Measurements from ENCODE around the gene MLXIPL. TPM values are rescaled to one million over a fixed set of nuclear protein-coding genes. Genes with fewer than 3 reads are reported as not detected.

MLXIPL gene
- total RNA-seq, 1 experiment from 2014 or later, result 19.8 TPM

DNA sequence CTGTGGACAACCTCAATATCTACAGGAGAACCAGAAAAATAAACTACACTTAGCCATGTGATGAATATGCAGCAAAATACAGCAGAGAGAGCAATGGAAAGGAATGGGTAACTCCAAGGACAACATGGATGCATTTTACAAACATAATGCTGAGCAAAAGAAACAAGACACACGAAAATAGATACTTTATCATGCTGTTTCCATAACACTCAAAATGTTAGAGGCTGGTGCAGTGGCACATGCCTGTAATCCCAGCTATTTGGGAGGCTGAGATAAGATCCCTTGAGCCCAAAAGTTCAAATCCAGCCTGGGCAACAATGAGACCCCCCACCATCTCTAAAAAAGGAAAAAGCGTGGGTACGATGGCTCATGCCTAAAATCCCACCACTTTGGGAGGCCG, 75.1 kb downstream of the MLXIPL start:
- DNase-seq, result no peak
- H3K4me1 Mint-ChIP-seq (ENCODE audit: low read depth, unreplicated experiment), result no peaks in the 10 kb centered on the region
- no peaks in the 10 kb centered on the region for H3K27me3 ChIP-seq (replicated peaks; ENCODE audit: control insufficient read depth, insufficient read depth, low read length)
- no peak overlapping the region for H3K27ac Mint-ChIP-seq (ENCODE audit: unreplicated experiment)
- H3K36me3 ChIP-seq (ENCODE audit: control insufficient read depth, insufficient read depth, low read length), result no peaks in the 10 kb centered on the region; the same call in none of the 2 replicates
- no peaks in the 10 kb centered on the region for H3K9me3 ChIP-seq
- no peak overlapping the region for H3K4me3 Mint-ChIP-seq (ENCODE audit: unreplicated experiment)
- POLR2A ChIA-PET, result no interaction called here
- intact Hi-C loops (cut with micrococcal nuclease; ENCODE audit: unreplicated experiment), result no loop called here
- TF ChIP-seq, protein P1, sequence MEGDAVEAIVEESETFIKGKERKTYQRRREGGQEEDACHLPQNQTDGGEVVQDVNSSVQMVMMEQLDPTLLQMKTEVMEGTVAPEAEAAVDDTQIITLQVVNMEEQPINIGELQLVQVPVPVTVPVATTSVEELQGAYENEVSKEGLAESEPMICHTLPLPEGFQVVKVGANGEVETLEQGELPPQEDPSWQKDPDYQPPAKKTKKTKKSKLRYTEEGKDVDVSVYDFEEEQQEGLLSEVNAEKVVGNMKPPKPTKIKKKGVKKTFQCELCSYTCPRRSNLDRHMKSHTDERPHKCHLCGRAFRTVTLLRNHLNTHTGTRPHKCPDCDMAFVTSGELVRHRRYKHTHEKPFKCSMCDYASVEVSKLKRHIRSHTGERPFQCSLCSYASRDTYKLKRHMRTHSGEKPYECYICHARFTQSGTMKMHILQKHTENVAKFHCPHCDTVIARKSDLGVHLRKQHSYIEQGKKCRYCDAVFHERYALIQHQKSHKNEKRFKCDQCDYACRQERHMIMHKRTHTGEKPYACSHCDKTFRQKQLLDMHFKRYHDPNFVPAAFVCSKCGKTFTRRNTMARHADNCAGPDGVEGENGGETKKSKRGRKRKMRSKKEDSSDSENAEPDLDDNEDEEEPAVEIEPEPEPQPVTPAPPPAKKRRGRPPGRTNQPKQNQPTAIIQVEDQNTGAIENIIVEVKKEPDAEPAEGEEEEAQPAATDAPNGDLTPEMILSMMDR (IDR thresholded peaks at IDR 0.05; ENCODE audit: insufficient read depth in 1 of 2, low read depth in 1 of 2, low read length in 1 of 2, severe bottlenecking in 1 of 2, unreplicated experiment in 1 of 2), result no peak
- no peak overlapping the region for H3K4me3 ChIP-seq (ENCODE audit: low read depth, low read length)
- CTCF ChIA-PET, result no interaction called here
- TSS peak; percentile 7 for BruUV-seq (replicated peaks)
- no peaks in the 10 kb centered on the region for H3K27me3 Mint-ChIP-seq (ENCODE audit: insufficient read depth, unreplicated experiment)
- H3K4me1 ChIP-seq, result no peaks in the 10 kb centered on the region
- H3K36me3 Mint-ChIP-seq (ENCODE audit: insufficient read depth, unreplicated experiment), result peaks cover 87% of the 10 kb centered on the region
- H3K9me3 Mint-ChIP-seq (ENCODE audit: unreplicated experiment), result no peaks in the 10 kb centered on the region

DNA sequence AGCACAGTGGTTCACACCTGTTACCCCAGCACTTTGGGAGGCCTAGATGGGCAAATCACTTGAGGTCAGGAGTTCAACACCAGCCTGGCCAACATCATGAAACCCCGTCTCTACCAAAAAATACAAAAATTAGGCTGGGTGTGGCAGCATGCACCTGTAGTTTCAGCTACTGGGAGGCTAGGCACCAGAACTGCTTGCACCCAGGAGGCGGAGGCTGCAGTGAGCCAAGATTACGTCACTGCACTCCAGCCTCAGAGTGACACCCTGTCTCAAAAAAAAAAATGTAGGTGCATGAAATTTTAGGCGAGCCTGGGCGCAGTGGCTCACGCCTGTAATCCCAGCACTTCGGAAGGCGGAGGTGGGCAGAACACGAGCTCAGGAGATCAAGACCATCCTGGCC, 76.5 kb downstream of the MLXIPL start:
- ChIA-PET POLR2A (interaction anchor here (0.9 to 1.4 kb wide), 2 partner anchors 9 to 25 kb away, joined by 5 to 6 read pairs; partner anchors contain the start of genes BAZ1B and BCL7B), CTCF (no interaction called here)
- no peak overlapping the region for H3K4me3 ChIP-seq (ENCODE audit: low read depth, low read length)
- Mint-ChIP-seq H3K27ac (ENCODE audit: unreplicated experiment) (no peak overlapping the region), H3K4me3 (ENCODE audit: unreplicated experiment) (no peak overlapping the region), H3K9me3 (ENCODE audit: unreplicated experiment) (no peaks in the 10 kb centered on the region), H3K36me3 (ENCODE audit: insufficient read depth, unreplicated experiment) (peaks cover 87% of the 10 kb centered on the region), H3K27me3 (ENCODE audit: insufficient read depth, unreplicated experiment) (no peaks in the 10 kb centered on the region), H3K4me1 (ENCODE audit: low read depth, unreplicated experiment) (no peaks in the 10 kb centered on the region)
- no peaks in the 10 kb centered on the region; the same call in none of the 2 replicates for H3K36me3 ChIP-seq (ENCODE audit: control insufficient read depth, insufficient read depth, low read length)
- intact Hi-C loops (cut with micrococcal nuclease; ENCODE audit: unreplicated experiment), result no loop called here
- H3K9me3 ChIP-seq, result no peaks in the 10 kb centered on the region
- H3K27me3 ChIP-seq (replicated peaks; ENCODE audit: control insufficient read depth, insufficient read depth, low read length), result no peaks in the 10 kb centered on the region
- no TSS peak for BruUV-seq (replicated peaks)
- DNase-seq, result no peak
- TF ChIP-seq, protein P1 (IDR thresholded peaks at IDR 0.05; ENCODE audit: insufficient read depth in 1 of 2, low read depth in 1 of 2, low read length in 1 of 2, severe bottlenecking in 1 of 2, unreplicated experiment in 1 of 2), result no peak
- no peaks in the 10 kb centered on the region for H3K4me1 ChIP-seq

DNA sequence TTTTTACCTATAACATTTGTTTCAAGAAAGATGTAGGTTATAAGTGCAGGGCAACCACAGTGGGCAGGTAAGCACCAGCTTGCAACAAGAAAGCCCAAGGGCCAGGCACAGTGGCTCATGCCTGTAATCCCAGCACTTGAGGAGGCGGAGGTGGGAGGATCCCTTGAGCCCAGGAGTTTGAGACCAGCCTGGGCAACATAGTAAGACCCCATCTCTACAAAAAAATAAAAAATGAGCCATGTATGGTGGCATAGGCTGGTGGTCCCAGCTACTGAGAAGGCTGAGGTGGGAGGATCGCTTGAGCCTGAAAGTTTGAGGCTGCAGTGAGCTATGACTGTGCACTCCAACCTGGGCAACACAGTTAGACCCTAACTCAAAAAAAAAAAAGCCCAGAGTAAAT, 79.6 kb downstream of the MLXIPL start:
- H3K9me3 ChIP-seq, result no peaks in the 10 kb centered on the region
- ChIA-PET CTCF (interaction anchor here (0.6 kb wide), 1 partner anchor 702 kb away, joined by 4 read pairs; no protein-coding TSS in a partner anchor), POLR2A (no interaction called here)
- Mint-ChIP-seq H3K4me3 (ENCODE audit: unreplicated experiment) (no peak overlapping the region), H3K27me3 (ENCODE audit: insufficient read depth, unreplicated experiment) (no peaks in the 10 kb centered on the region), H3K9me3 (ENCODE audit: unreplicated experiment) (no peaks in the 10 kb centered on the region), H3K4me1 (ENCODE audit: low read depth, unreplicated experiment) (no peaks in the 10 kb centered on the region), H3K36me3 (ENCODE audit: insufficient read depth, unreplicated experiment) (peaks cover 95% of the 10 kb centered on the region), H3K27ac (ENCODE audit: unreplicated experiment) (no peak overlapping the region)
- TF ChIP-seq, protein P1 (IDR thresholded peaks at IDR 0.05; ENCODE audit: insufficient read depth in 1 of 2, low read depth in 1 of 2, low read length in 1 of 2, severe bottlenecking in 1 of 2, unreplicated experiment in 1 of 2), result no peak
- no TSS peak for BruUV-seq (replicated peaks)
- no peaks in the 10 kb centered on the region; the same call in none of the 2 replicates for H3K36me3 ChIP-seq (ENCODE audit: control insufficient read depth, insufficient read depth, low read length)
- DNase-seq, result no peak
- intact Hi-C loops (cut with micrococcal nuclease; ENCODE audit: unreplicated experiment), result no loop called here
- no peaks in the 10 kb centered on the region for H3K27me3 ChIP-seq (replicated peaks; ENCODE audit: control insufficient read depth, insufficient read depth, low read length)
- no peak overlapping the region for H3K4me3 ChIP-seq (ENCODE audit: low read depth, low read length)
- H3K4me1 ChIP-seq, result no peaks in the 10 kb centered on the region

Other genes starting within 250 kb of the MLXIPL start
- gene FZD9, start 190.7 kb downstream of the MLXIPL start, total RNA-seq (2022), result 1.2 TPM in 2 replicates
- 85.2 and 85.7 TPM in 2 replicates for gene BAZ1B, start 102.2 kb downstream of the MLXIPL start, total RNA-seq (2022)
- gene BCL7B, start 66.8 kb downstream of the MLXIPL start, total RNA-seq (2022), result 74.5 and 74.6 TPM in 2 replicates
- 74.8 and 76.8 TPM in 2 replicates for gene TBL2, start 45.9 kb downstream of the MLXIPL start, total RNA-seq (2022)
- 1.9 and 2.7 TPM in 2 replicates for gene VPS37D, start 43.3 kb upstream of the MLXIPL start, total RNA-seq (2022)
- gene DNAJC30, start 58.9 kb upstream of the MLXIPL start, total RNA-seq (2022), result 15.5 and 15.9 TPM in 2 replicates
- gene BUD23, start 59.1 kb upstream of the MLXIPL start, total RNA-seq (2022), result 138 and 144 TPM in 2 replicates
- 26.4 and 28.6 TPM in 2 replicates for gene STX1A, start 95.1 kb upstream of the MLXIPL start, total RNA-seq (2022)
- 38.9 and 47.2 TPM in 2 replicates for gene ABHD11, start 114.3 kb upstream of the MLXIPL start, total RNA-seq (2022)
- gene CLDN3, start 145.7 kb upstream of the MLXIPL start, total RNA-seq (2022), result 19.6 and 21.0 TPM in 2 replicates
- 249 TPM in 2 replicates for gene CLDN4, start 206.5 kb upstream of the MLXIPL start, total RNA-seq (2022)
- 1.5 and 1.7 TPM in 2 replicates for gene METTL27, start 218.0 kb upstream of the MLXIPL start, total RNA-seq (2022)
- not detected in 2 replicates for gene TMEM270, start 236.6 kb upstream of the MLXIPL start, total RNA-seq (2022)